Astrocyte (in vitro differentiated cells and primary cell): ENCODE measurements around the gene KCNQ1.

Experiments
- EZH2 ChIP-seq: IDR thresholded peaks from 2 replicates; pipeline ENCODE4 v1.6.1; 2012; ENCODE audit warnings: mild to moderate bottlenecking, low read length, inconsistent platforms; ENCODE audit not compliant: insufficient read depth
- TF ChIP-seq, protein P1 (sequence below): IDR thresholded peaks from 2 replicates; pipeline ENCODE4 v1.5.1; 2011; ENCODE audit warnings: low read depth, mild to moderate bottlenecking, inconsistent platforms, low read length, moderate library complexity; ENCODE audit not compliant: insufficient read depth

DNA sequence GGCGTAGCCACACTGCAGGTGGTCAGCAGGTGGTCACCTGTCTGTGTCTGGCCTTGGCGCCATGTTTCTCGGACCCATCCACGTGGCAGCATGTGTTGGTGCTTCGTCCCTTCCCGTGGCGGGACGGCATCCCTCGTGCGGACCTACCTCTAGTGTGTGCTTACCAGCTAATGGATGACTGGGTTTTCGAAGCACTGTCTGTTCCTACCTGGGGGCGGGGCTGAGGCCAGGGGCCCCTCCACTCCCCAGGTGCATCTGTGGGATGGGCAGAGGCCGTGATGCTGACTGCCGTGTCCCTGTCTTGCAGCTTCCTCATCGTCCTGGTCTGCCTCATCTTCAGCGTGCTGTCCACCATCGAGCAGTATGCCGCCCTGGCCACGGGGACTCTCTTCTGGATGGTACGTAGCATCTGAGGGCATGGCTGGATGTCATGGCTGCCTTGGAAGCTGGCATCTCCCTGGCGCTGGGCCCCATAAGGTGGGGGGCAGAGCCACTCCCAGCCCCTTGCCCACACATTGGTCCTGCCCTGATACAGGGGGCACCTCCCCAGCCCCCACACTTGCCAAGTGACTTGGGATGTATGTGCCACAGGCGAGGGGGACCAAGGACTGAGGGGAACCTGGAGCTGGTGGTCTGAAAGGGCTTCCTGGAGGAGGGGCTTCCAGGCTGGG is 82.9 kb downstream of the KCNQ1 start:
- TF ChIP-seq, protein P1, sequence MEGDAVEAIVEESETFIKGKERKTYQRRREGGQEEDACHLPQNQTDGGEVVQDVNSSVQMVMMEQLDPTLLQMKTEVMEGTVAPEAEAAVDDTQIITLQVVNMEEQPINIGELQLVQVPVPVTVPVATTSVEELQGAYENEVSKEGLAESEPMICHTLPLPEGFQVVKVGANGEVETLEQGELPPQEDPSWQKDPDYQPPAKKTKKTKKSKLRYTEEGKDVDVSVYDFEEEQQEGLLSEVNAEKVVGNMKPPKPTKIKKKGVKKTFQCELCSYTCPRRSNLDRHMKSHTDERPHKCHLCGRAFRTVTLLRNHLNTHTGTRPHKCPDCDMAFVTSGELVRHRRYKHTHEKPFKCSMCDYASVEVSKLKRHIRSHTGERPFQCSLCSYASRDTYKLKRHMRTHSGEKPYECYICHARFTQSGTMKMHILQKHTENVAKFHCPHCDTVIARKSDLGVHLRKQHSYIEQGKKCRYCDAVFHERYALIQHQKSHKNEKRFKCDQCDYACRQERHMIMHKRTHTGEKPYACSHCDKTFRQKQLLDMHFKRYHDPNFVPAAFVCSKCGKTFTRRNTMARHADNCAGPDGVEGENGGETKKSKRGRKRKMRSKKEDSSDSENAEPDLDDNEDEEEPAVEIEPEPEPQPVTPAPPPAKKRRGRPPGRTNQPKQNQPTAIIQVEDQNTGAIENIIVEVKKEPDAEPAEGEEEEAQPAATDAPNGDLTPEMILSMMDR, result no peak
- no peak for TF ChIP-seq EZH2
